Keratinocyte (primary cell): ENCODE data around the gene ARHGEF38. TPM values are rescaled to one million over a fixed set of nuclear protein-coding genes. Genes with fewer than 3 reads are reported as not detected.
A peak's percentile ranks its signal among the peaks of the same experiment; 100 is the strongest.

Source experiments
- DNase-seq: peaks from one replicate; pipeline ENCODE4 v3.0.0-alpha.2; 2011; ENCODE audit warnings: low read depth, missing footprints, low spot score
- FAIRE-seq: peaks from 2 replicates; lab custom pipeline; 2011; peaks lifted over from hg19 to GRCh38; lab: Jason Lieb, UNC
- H2AFZ ChIP-seq: 2 replicates; pipeline ENCODE4 v1.6.0; 2012; ENCODE audit warnings: low read length, control low read depth, inconsistent platforms; ENCODE audit not compliant: control insufficient read depth
- H3K27ac ChIP-seq: 2 replicates; pipeline ENCODE4 v1.5.1; 2011; ENCODE audit warnings: low read length; ENCODE audit not compliant: control insufficient read depth, insufficient read depth
- H3K27me3 ChIP-seq: 3 replicates; pipeline ENCODE4 v1.6.0; 2011; ENCODE audit warnings: low read length; ENCODE audit not compliant: control insufficient read depth, insufficient read depth; ENCODE audit errors: extremely low read depth
- H3K36me3 ChIP-seq, 2 experiments: 2 replicates in 1 of 2; 3 replicates in 1 of 2; pipeline ENCODE4 v1.5.1; 2011; ENCODE audit warnings: low read length in 2 of 2, mild to moderate bottlenecking in 1 of 2; ENCODE audit not compliant: control insufficient read depth in 2 of 2, insufficient read depth in 2 of 2; ENCODE audit errors: extremely low read depth in 1 of 2
- H3K4me1 ChIP-seq: 3 replicates; pipeline ENCODE4 v1.5.1; 2011; ENCODE audit warnings: low read length; ENCODE audit not compliant: control insufficient read depth, insufficient read depth; ENCODE audit errors: extremely low read depth
- H3K4me2 ChIP-seq: 3 replicates; pipeline ENCODE4 v1.6.0; 2011; ENCODE audit warnings: low read depth, low read length; ENCODE audit not compliant: control insufficient read depth, insufficient read depth; ENCODE audit errors: extremely low read depth
- H3K4me3 ChIP-seq, 3 experiments: fragments of 200-600 bp in 1 of 3; sonication (generic) in 1 of 3; 2 replicates in 2 of 3; 3 replicates in 1 of 3; pipeline ENCODE4 v1.5.1; 2011 to 2016; ENCODE audit warnings: low read length in 3 of 3, mild to moderate bottlenecking in 3 of 3, control low read depth in 2 of 3, inconsistent platforms in 1 of 3, low read depth in 1 of 3, mixed read lengths in 1 of 3, mixed run types in 1 of 3, moderate library complexity in 1 of 3; ENCODE audit not compliant: control insufficient read depth in 2 of 3, insufficient read depth in 2 of 3; ENCODE audit errors: extremely low read depth in 1 of 3
- H3K79me2 ChIP-seq: 2 replicates; pipeline ENCODE4 v1.6.0; 2012; ENCODE audit warnings: low read length; ENCODE audit not compliant: control insufficient read depth, insufficient read depth
- H3K9ac ChIP-seq: 3 replicates; pipeline ENCODE4 v1.6.0; 2011; ENCODE audit warnings: low read length; ENCODE audit not compliant: control insufficient read depth, insufficient read depth; ENCODE audit errors: extremely low read depth
- H3K9me1 ChIP-seq: 3 replicates; pipeline ENCODE4 v1.6.0; 2011; ENCODE audit warnings: low read length; ENCODE audit not compliant: control insufficient read depth, insufficient read depth; ENCODE audit errors: extremely low read depth
- H3K9me3 ChIP-seq: 2 replicates; pipeline ENCODE4 v1.5.1; 2012; ENCODE audit warnings: low read depth, low read length; ENCODE audit not compliant: control insufficient read depth
- H4K20me1 ChIP-seq: 3 replicates; pipeline ENCODE4 v1.6.0; 2011; ENCODE audit warnings: low read length; ENCODE audit not compliant: control insufficient read depth, insufficient read depth; ENCODE audit errors: extremely low read depth
- CTCF ChIP-seq, 3 experiments: IDR thresholded peaks in 1 of 3; conservative IDR thresholded peaks in 1 of 3; optimal IDR thresholded peaks in 1 of 3; 2 replicates in 2 of 3; 3 replicates in 1 of 3; pipeline versions ENCODE3 to v1.5.1; 2011; ENCODE audit warnings: low read length in 3 of 3, mild to moderate bottlenecking in 3 of 3, moderate library complexity in 2 of 3, control low read depth in 1 of 3, inconsistent platforms in 1 of 3; ENCODE audit not compliant: insufficient read depth in 2 of 3; ENCODE audit errors: extremely low read depth in 1 of 3
- EZH2 ChIP-seq: IDR thresholded peaks from one replicate; pipeline ENCODE4 v1.6.1; 2012; ENCODE audit warnings: inconsistent platforms, mild to moderate bottlenecking, low read length, moderate library complexity
- dilution Hi-C: fragments of 300-500 bp; cut with MboI; formaldehyde crosslinking; loops from one replicate; pipeline ENCODE4 v1.7.0; 2020; ENCODE audit warnings: low sequenced_read_pairs; ENCODE audit not compliant: extremely low pct_ligation_motif_present
- polyA plus RNA-seq, 5 experiments: library from polyadenylated mRNA; depleted of rRNA in 3 of 5; stranded (reverse) in 3 of 5; stranded (forward) in 1 of 5; unstranded in 1 of 5; fragments of >200 nt; gene quantifications; 1 replicate in 1 of 5; 2 replicates in 3 of 5; 3 replicates in 1 of 5; pipeline versions ENCODE4 v1.2.1 to v1.2.3, GENCODE V29; 2011 to 2012; ENCODE audit warnings: missing spikeins in 2 of 5, low read depth in 1 of 5, low replicate concordance in 1 of 5

The ARHGEF38 gene
- polyA plus RNA-seq, 1 donor (not counting 4 experiments of a cell fraction or from before 2014, with no cell fraction given) = 0.09 TPM

DNA sequence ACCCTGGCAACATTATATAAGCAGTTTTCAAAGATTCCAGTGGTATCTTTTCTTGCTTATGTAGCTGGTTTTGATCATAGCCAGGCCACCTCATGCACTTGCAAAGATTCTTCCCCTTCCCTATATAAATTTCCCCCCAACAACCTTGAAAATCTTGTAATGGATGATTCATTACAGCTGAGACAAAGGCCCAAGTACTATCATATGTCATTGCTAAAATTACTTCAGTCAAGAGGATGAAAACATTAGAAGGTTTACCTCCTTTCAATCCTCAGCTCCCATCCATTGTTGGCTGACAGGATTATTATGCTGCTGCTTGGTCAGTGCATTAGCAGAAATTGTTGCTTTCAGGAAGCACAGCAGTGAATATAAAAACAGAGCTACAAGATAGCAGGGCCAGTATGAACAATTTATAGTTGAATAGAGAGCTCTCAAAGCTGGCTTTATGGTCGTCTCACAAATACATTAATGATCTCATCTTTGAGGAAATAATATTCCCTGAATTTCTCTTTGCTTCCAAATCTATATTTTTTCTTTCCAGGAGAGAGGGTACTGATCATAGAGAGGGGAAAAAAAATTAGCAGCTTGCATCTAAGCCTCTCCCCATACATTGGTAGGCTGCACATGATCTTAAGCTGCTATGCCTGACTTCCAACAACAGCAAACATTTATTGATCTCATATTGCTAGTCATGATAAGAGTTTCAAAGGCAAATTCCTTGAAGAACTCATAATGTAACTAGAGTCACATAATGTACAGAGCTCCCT is 7.7 kb upstream of the ARHGEF38 start:
- H3K4me2 ChIP-seq = no peak overlapping the region
- no peaks in the 10 kb centered on the region for H3K36me3 ChIP-seq
- no peaks in the 10 kb centered on the region for H4K20me1 ChIP-seq
- H3K27me3 ChIP-seq = no peaks in the 10 kb centered on the region
- H3K9ac ChIP-seq = no peak overlapping the region
- no peaks in the 10 kb centered on the region for H3K9me1 ChIP-seq
- no peaks in the 10 kb centered on the region for H3K79me2 ChIP-seq
- FAIRE-seq (peak; percentile 56), DNase-seq (no peak)
- peaks cover 9% of the 10 kb centered on the region for H3K4me1 ChIP-seq
- no peak for TF ChIP-seq EZH2
- no peak for TF ChIP-seq CTCF (optimal IDR thresholded peaks at IDR 0.05 in 1 of 3, IDR thresholded peaks at IDR 0.05 in 1 of 3, conservative IDR thresholded peaks at IDR 0.05 in 1 of 3; ENCODE audit: extremely low read depth in 1 of 3, insufficient read depth in 2 of 3, low read length in 3 of 3)
- no peak overlapping the region for H3K27ac ChIP-seq
- no peak overlapping the region for H2AFZ ChIP-seq
- no peak overlapping the region for H3K4me3 ChIP-seq
- dilution Hi-C loops = no loop called here
- no peaks in the 10 kb centered on the region for H3K9me3 ChIP-seq

DNA sequence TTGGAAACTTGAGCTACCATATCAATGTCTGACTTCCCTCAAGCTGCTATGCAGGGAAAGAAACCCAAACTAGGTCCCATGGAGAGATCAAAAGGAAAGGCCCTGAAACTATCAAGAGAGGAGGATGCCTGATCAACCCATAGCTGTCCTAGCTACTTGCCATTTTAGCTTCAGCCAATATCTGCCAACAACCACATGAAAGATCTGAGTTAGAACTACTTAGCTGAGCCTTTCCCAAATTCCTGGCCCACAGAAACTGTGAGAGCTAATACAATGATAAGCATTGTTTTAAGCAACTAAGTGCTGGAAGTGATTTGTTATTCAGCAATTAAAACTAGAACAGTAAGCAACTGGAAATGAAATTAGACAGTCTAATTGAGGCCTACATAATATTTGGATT is 6.3 kb upstream of the ARHGEF38 start:
- FAIRE-seq (no peak), DNase-seq (no peak)
- H3K4me3 ChIP-seq = no peak overlapping the region
- H3K79me2 ChIP-seq = no peaks in the 10 kb centered on the region
- peaks cover 13% of the 10 kb centered on the region for H3K4me1 ChIP-seq
- no peaks in the 10 kb centered on the region for H3K9me3 ChIP-seq
- no peaks in the 10 kb centered on the region for H3K36me3 ChIP-seq
- H3K4me2 ChIP-seq = no peak overlapping the region
- H3K27ac ChIP-seq = no peak overlapping the region
- no peaks in the 10 kb centered on the region for H4K20me1 ChIP-seq
- dilution Hi-C loops = no loop called here
- TF ChIP-seq CTCF (optimal IDR thresholded peaks at IDR 0.05 in 1 of 3, IDR thresholded peaks at IDR 0.05 in 1 of 3, conservative IDR thresholded peaks at IDR 0.05 in 1 of 3; ENCODE audit: extremely low read depth in 1 of 3, insufficient read depth in 2 of 3, low read length in 3 of 3) (no peak), EZH2 (no peak)
- H3K9ac ChIP-seq = no peak overlapping the region
- H3K27me3 ChIP-seq = no peaks in the 10 kb centered on the region
- H3K9me1 ChIP-seq = no peaks in the 10 kb centered on the region
- H2AFZ ChIP-seq = no peak overlapping the region
